NCI-H2107 treated with DMSO at 0.1 percent for 48 hours (cell line): ENCODE data around the gene APOBEC3B.
"Not testable (repeated sequence)": the region's sequence is repeated elsewhere in the genome, so short reads cannot be mapped to it uniquely, and the experiment has no call there.

Experiments
- DNase-seq: peaks from one replicate; lab custom pipeline; 2025; ENCODE audit not compliant: unreplicated experiment; lab: John Stamatoyannopoulos, UW

APOBEC3B gene

GRCh38 chr22:39026509-39027150 is 44.5 kb downstream of the APOBEC3B start:
- no peak for DNase-seq

- no peak for DNase-seq
Measured at GRCh38 chr22:39027717-39028116, 45.6 kb downstream of the APOBEC3B start.

- DNase-seq: no peak
Measured at GRCh38 chr22:39028281-39028680, 46.1 kb downstream of the APOBEC3B start.

GRCh38 chr22:39029227-39029626 is 47.1 kb downstream of the APOBEC3B start:
- no peak for DNase-seq

GRCh38 chr22:39030705-39031104 is 48.6 kb downstream of the APOBEC3B start:
- no peak for DNase-seq

GRCh38 chr22:39031434-39032295 is 49.5 kb downstream of the APOBEC3B start:
- not testable (repeated sequence) for DNase-seq

- not testable (repeated sequence) for DNase-seq
Measured at GRCh38 chr22:39037071-39037470, 54.9 kb downstream of the APOBEC3B start.

- DNase-seq: no peak
Measured at GRCh38 chr22:39039306-39040126, 57.4 kb downstream of the APOBEC3B start.

- DNase-seq: not testable (repeated sequence)
Measured at GRCh38 chr22:39040155-39040537, 58.0 kb downstream of the APOBEC3B start.

GRCh38 chr22:39040538-39041296 is 58.6 kb downstream of the APOBEC3B start, which contains the start of gene APOBEC3F:
Gene APOBEC3F, plus strand, starts transcription at chr22:39040864. Its CDS starts 97 bp downstream, at chr22:39040961.
- DNase-seq: peak; percentile 42

- no peak for DNase-seq
Measured at GRCh38 chr22:39041908-39042307, 59.8 kb downstream of the APOBEC3B start.
